Fibroblast of skin of left quadriceps (primary cell): ENCODE measurements around the gene SMIM11.
"Not testable (repeated sequence)": the region's sequence is repeated elsewhere in the genome, so short reads cannot be mapped to it uniquely, and the experiment has no call there.

Source experiments
- DNase-seq, 2 experiments: peaks; one replicate each; pipeline ENCODE4 v3.0.0-alpha.2; 2013; ENCODE audit warnings: low read depth in 2 of 2

Gene SMIM11

DNA sequence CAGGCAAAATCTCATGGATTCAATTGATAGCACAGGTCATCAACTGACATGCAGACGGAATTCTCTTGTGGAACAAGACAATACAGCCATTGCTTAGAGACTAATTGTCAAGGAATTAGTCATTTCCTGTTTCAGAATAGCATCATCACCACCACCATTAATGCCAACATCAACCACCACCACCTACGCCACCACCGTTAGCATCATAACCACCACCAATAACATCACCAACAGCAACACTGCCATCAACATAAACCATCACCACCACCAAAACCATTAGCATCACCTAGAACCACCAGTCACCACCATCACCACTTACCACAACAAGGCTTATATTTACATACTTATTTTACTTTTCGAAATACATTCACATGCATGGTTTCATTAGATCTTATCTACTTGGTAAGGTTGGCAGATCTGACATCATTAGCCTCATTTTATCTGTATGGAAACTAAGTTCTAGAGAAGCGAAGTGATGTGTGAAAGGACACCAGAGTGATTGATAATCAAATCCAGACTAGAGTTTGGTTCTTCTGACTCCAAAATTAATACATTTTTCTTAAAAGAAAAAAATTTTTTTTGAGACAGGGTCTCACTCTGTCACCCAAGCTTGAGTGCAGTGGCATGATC lies 42.3 kb downstream of the SMIM11 start:
- not testable (repeated sequence) for DNase-seq

DNA sequence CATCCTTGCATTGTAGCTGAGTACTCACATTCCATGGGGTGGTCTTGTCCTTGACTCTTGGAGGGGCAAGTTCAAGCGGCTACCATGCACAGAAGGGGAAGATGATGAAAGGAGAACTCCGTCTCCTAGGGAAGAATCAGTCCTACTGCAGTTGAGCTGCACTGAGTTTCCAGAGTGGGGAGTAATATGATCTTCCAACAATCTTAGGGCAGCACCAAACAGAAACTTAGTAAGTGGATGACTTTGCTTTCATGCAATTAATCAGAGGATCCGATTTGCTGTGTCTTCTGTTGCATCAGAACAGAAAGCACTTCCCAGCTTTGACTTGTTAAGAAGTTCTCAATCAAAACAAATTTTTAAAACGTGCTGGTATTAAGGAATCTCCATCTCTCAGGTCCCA lies 48.5 kb downstream of the SMIM11 start, which contains the start of gene SMIM34:
SMIM34 (minus strand) TSS at position 147 of the 400 bp plus-strand sequence; CDS start at position 35, 112 bp downstream.
- DNase-seq, result not testable (repeated sequence)

DNA sequence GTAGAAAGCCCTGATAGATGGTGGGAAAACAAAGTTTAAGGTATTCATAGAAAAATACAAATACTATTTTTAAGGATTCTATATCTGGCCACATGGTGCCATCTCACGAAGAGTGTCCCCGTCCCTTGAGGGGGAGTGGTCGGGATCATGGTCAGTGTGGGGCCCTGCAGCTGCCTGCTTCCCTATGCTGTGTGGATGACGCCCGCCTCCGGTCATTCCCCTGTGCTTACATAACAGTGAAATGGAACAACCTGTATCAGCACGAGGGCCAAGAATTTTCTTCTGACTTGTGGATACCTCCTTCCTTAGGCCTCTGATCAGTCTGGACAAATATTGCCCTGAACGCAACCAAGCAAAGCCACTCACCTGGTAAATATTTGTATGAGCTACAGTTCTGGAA lies 52.0 kb downstream of the SMIM11 start:
- DNase-seq, result not testable (repeated sequence)

DNA sequence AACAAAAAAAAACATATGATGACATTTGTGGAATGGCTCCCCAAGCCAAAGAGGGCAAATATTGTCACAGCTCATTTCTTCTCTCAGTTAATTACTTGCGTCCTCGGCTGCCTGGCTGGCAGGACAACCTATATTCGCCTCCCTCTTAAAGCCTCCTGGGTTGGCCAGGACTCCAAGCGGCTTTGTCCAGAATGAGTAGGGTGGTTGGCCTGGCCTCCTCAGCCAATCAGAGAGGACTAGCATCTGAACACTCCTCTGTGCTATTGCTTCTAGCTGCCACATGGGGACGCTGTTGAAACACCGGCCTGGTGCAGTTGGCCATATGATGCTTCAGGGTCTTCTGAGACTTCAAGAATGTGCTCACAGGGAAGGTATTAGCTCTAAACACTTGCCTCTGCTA lies 53.1 kb downstream of the SMIM11 start:
- DNase-seq, result not testable (repeated sequence)

DNA sequence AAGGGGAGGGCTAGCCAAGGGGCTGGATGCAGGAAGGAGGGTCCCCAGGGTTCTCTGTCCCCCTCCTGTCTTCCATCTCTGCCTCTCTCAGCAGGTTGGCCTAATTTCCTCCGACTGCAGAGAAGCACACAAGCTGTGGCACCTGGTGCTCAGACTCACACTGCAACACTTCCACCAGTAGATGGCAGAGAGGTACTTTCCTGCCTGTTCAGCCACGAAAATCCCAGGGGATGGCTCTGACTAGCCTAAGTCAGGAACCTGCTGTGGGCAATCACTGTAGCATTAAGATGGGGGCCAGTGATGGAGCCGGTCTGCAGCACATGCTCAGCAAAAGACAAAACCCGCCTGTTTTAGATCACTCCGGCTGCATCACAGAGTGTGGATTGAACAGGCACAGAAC lies 54.4 kb downstream of the SMIM11 start:
- not testable (repeated sequence) for DNase-seq
